ENCODE data around the gene MIER2.
A peak's percentile ranks its signal among the peaks of the same experiment; 100 is the strongest.

MIER2 gene

GRCh38 chr19:311813-312261 is 32.8 kb downstream of the MIER2 start:
- no peak for TF ChIP-seq CTCF (IDR thresholded peaks at IDR 0.05; ENCODE audit: extremely low read depth, missing control alignments)
- DNase-seq (ENCODE audit: low spot score), result no peak

GRCh38 chr19:310781-311496 is 33.7 kb downstream of the MIER2 start:
- no peak for TF ChIP-seq CTCF (IDR thresholded peaks at IDR 0.05; ENCODE audit: extremely low read depth, missing control alignments)
- no peak for DNase-seq (ENCODE audit: low spot score)

GRCh38 chr19:310141-310651 is 34.4 kb downstream of the MIER2 start:
- no peak for DNase-seq (ENCODE audit: low spot score)
- no peak for TF ChIP-seq CTCF (IDR thresholded peaks at IDR 0.05; ENCODE audit: extremely low read depth, missing control alignments)

GRCh38 chr19:309206-309565 is 35.4 kb downstream of the MIER2 start:
- DNase-seq (ENCODE audit: low spot score), result no peak
- no peak for TF ChIP-seq CTCF (IDR thresholded peaks at IDR 0.05; ENCODE audit: extremely low read depth, missing control alignments)

GRCh38 chr19:308471-309205 is 36.0 kb downstream of the MIER2 start:
- DNase-seq (ENCODE audit: low spot score), result peak; percentile 47
- no peak for TF ChIP-seq CTCF (IDR thresholded peaks at IDR 0.05; ENCODE audit: extremely low read depth, missing control alignments)

GRCh38 chr19:307793-308420 is 36.7 kb downstream of the MIER2 start:
- peak; percentile 24 for DNase-seq (ENCODE audit: low spot score)
- TF ChIP-seq CTCF (IDR thresholded peaks at IDR 0.05; ENCODE audit: extremely low read depth, missing control alignments), result no peak

GRCh38 chr19:307111-307531 is 37.5 kb downstream of the MIER2 start:
- DNase-seq (ENCODE audit: low spot score), result no peak
- no peak for TF ChIP-seq CTCF (IDR thresholded peaks at IDR 0.05; ENCODE audit: extremely low read depth, missing control alignments)

Measured in GM20000 (cell line).